Glutamatergic neuron (in vitro differentiated cells): Measurements from ENCODE around the gene ALG2. TPM values are rescaled to one million over a fixed set of nuclear protein-coding genes. Genes with fewer than 3 reads are reported as not detected.

Experiments used
- DNase-seq: peaks from one replicate; pipeline ENCODE4 v3.0.0; 2022
- H3K27ac Mint-ChIP-seq: one replicate; pipeline ENCODE4 v1.8.0; 2020; ENCODE audit warnings: mild to moderate bottlenecking, mixed read lengths, inconsistent platforms; ENCODE audit not compliant: unreplicated experiment
- H3K27me3 Mint-ChIP-seq: one replicate; pipeline ENCODE4 v1.8.0; 2020; ENCODE audit warnings: mild to moderate bottlenecking, moderate library complexity, mixed read lengths, inconsistent platforms; ENCODE audit not compliant: unreplicated experiment
- H3K36me3 Mint-ChIP-seq: one replicate; pipeline ENCODE4 v1.8.0; 2020; ENCODE audit warnings: mild to moderate bottlenecking, mixed read lengths, inconsistent platforms; ENCODE audit not compliant: unreplicated experiment
- H3K4me1 Mint-ChIP-seq: one replicate; pipeline ENCODE4 v1.8.0; 2020; ENCODE audit warnings: mild to moderate bottlenecking, low read depth, mixed read lengths, inconsistent platforms; ENCODE audit not compliant: unreplicated experiment
- H3K4me3 Mint-ChIP-seq: one replicate; pipeline ENCODE4 v1.8.0; 2020; ENCODE audit warnings: mild to moderate bottlenecking, mixed read lengths, inconsistent platforms; ENCODE audit not compliant: unreplicated experiment
- H3K9me3 Mint-ChIP-seq: one replicate; pipeline ENCODE4 v1.8.0; 2020; ENCODE audit warnings: mild to moderate bottlenecking, moderate library complexity, mixed read lengths, inconsistent platforms; ENCODE audit not compliant: unreplicated experiment
- long read RNA-seq: library from polyadenylated mRNA; unstranded; transcript quantifications from one replicate; pipeline ENCODE4 v2.0.0, GENCODE V29; 2020; ENCODE audit not compliant: unreplicated experiment
- total RNA-seq: library from RNA; stranded (reverse); fragmentation: NEBNext Ultra II Directional; extraction: Animal tissue kit (Norgen Biotek cat#: 25700); gene quantifications from one replicate; pipeline ENCODE4 v1.2.1, GENCODE V29; 2021; ENCODE audit not compliant: unreplicated experiment
- TF ChIP-seq, protein P1 (sequence below): fragments of 200-600 bp; sonication (generic); IDR thresholded peaks from one replicate; pipeline ENCODE4 v1.5.0; 2021; ENCODE audit not compliant: partially characterized antibody, unreplicated experiment

The ALG2 gene, protein sequence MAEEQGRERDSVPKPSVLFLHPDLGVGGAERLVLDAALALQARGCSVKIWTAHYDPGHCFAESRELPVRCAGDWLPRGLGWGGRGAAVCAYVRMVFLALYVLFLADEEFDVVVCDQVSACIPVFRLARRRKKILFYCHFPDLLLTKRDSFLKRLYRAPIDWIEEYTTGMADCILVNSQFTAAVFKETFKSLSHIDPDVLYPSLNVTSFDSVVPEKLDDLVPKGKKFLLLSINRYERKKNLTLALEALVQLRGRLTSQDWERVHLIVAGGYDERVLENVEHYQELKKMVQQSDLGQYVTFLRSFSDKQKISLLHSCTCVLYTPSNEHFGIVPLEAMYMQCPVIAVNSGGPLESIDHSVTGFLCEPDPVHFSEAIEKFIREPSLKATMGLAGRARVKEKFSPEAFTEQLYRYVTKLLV
- 19.0 TPM for total RNA-seq
- long read RNA-seq, transcript ALG2-203 (2 exons, 1,880 nt) = major isoform, 11 of 15 reads
- long read RNA-seq, partial matches to known transcripts = 1 of 15 reads
- long read RNA-seq, other reads (novel, unspliced or antisense) = 0 of 15 reads

DNA sequence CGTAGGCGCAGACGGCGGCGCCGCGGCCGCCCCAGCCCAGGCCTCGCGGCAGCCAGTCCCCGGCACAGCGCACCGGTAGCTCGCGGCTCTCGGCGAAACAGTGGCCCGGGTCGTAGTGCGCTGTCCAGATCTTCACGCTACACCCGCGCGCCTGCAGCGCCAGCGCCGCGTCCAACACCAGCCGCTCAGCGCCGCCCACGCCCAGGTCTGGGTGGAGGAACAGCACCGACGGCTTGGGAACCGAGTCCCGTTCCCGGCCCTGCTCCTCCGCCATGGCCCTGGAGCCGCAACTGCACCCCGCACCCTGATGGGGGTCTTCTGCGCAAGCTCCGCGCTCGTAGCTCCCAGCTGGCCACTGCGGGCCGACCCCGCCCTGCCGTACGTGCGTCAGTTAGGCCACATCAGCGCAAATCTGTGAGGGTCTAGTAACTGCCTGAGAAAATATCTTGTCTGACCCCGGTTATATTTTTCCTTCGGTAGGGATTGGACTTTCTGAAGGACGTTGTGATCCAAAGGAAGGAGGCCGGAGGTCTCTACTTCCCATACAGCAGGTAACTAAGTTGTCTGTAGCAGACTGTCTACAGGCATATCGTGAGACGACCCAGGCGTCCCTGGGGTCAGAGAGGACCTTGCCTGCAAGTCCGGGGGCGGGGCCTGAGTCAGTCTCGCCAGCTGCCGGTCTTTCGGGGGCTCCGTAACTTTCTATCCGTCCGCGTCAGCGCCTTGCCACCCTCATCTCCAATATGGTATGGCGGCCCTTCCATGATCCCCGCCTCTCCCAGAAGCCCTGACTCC lies at the start of gene ALG2, which contains the start of gene SEC61B:
TSS of gene ALG2 (minus strand) at position 322 of the 795 bp plus-strand sequence. CDS start at position 274, 48 bp downstream.
TSS of gene SEC61B (plus strand) at position 662 of the 795 bp plus-strand sequence. CDS start at position 744, 82 bp downstream.
- TF ChIP-seq, protein P1, sequence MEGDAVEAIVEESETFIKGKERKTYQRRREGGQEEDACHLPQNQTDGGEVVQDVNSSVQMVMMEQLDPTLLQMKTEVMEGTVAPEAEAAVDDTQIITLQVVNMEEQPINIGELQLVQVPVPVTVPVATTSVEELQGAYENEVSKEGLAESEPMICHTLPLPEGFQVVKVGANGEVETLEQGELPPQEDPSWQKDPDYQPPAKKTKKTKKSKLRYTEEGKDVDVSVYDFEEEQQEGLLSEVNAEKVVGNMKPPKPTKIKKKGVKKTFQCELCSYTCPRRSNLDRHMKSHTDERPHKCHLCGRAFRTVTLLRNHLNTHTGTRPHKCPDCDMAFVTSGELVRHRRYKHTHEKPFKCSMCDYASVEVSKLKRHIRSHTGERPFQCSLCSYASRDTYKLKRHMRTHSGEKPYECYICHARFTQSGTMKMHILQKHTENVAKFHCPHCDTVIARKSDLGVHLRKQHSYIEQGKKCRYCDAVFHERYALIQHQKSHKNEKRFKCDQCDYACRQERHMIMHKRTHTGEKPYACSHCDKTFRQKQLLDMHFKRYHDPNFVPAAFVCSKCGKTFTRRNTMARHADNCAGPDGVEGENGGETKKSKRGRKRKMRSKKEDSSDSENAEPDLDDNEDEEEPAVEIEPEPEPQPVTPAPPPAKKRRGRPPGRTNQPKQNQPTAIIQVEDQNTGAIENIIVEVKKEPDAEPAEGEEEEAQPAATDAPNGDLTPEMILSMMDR = no peak
- Mint-ChIP-seq H3K36me3 (peaks cover 5% of the 10 kb centered on the region), H3K4me3 (peak within 1 kb of the TSS; percentile 100), H3K27me3 (peaks cover 18% of the 10 kb centered on the region), H3K9me3 (peaks cover 15% of the 10 kb centered on the region), H3K4me1 (peaks cover 18% of the 10 kb centered on the region), H3K27ac (peak within 1 kb of the TSS; percentile 100)
- peak; percentile 96 for DNase-seq

GRCh38 chr9:99270491-99270890 lies 48.7 kb upstream of the ALG2 start:
- Mint-ChIP-seq H3K4me1 (peaks cover 3% of the 10 kb centered on the region), H3K27ac (no peak overlapping the region), H3K4me3 (no peak overlapping the region), H3K9me3 (peaks cover 3% of the 10 kb centered on the region), H3K27me3 (no peaks in the 10 kb centered on the region), H3K36me3 (no peaks in the 10 kb centered on the region)
- no peak for DNase-seq
- TF ChIP-seq, protein P1 = no peak

DNA sequence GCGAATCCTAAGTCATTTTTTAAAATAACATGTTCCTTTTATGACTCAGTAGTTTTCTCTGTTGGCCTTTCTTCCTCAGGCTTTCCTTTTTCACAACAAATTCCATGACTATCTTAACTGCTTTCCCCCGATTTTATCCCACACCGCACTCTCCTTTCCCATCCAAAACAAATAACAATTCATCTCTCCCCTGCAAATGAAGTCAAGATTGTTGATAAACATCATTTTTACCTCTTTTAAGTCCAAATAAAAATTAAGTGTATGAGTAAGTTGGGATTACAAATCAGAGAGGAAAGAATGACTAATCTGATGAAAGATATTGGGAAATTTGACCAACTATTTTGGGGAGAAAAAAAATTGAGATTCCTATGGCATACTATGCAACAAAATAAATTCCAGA lies 47.7 kb upstream of the ALG2 start:
- H3K36me3 Mint-ChIP-seq = no peaks in the 10 kb centered on the region
- H3K9me3 Mint-ChIP-seq = peaks cover 3% of the 10 kb centered on the region
- no peak overlapping the region for H3K27ac Mint-ChIP-seq
- H3K4me1 Mint-ChIP-seq = peaks cover 3% of the 10 kb centered on the region
- TF ChIP-seq, protein P1 = no peak
- no peak for DNase-seq
- no peak overlapping the region for H3K4me3 Mint-ChIP-seq
- no peaks in the 10 kb centered on the region for H3K27me3 Mint-ChIP-seq

GRCh38 chr9:99266255-99267023 lies 44.7 kb upstream of the ALG2 start:
- Mint-ChIP-seq H3K27me3 (no peaks in the 10 kb centered on the region), H3K27ac (no peak overlapping the region), H3K4me3 (no peak overlapping the region), H3K9me3 (peaks cover 3% of the 10 kb centered on the region), H3K4me1 (peaks cover 3% of the 10 kb centered on the region), H3K36me3 (no peaks in the 10 kb centered on the region)
- TF ChIP-seq, protein P1 = peak; percentile 90
- peak; percentile 87 for DNase-seq
